Sigmoid colon (tissue), 4 donors: Measurements from ENCODE around the gene NOS3.

Experiments
- CTCF ChIP-seq, 4 experiments: fragments of 450-650 bp in 3 of 4; fragments of 200-600 bp in 1 of 4; IDR thresholded peaks; one replicate each; pipeline ENCODE4 v1.5.1; 2016 to 2019; ENCODE audit warnings: antibody characterized with exemption in 4 of 4, mild to moderate bottlenecking in 3 of 4, moderate library complexity in 2 of 4
- POLR2A ChIP-seq, 2 donors: fragments of 450-650 bp; IDR thresholded peaks; one replicate each; pipeline ENCODE4 v1.6.1; 2016; ENCODE audit warnings: antibody characterized with exemption in 2 of 2, mild to moderate bottlenecking in 2 of 2, moderate library complexity in 2 of 2
- POLR2AphosphoS5 ChIP-seq, 4 donors: sonication (generic); formaldehyde crosslinking; IDR thresholded peaks; one replicate each; pipeline ENCODE4 v1.6.1; 2017; ENCODE audit warnings: antibody characterized with exemption in 4 of 4

GRCh38 chr7:150981644-150982043, 9.2 kb upstream of the NOS3 start:
- TF ChIP-seq CTCF (IDR thresholded peaks at IDR 0.05) (no peak), POLR2A (IDR thresholded peaks at IDR 0.05) (no peak), POLR2AphosphoS5 (IDR thresholded peaks at IDR 0.05) (no peak)
